NCI-H1105 (cell line): ENCODE measurements around the gene DNAH3.
"Not testable (repeated sequence)": the region's sequence is repeated elsewhere in the genome, so short reads cannot be mapped to it uniquely, and the experiment has no call there.

ENCODE experiments used
- DNase-seq: peaks from one replicate; lab custom pipeline; 2025; lab: John Stamatoyannopoulos, UW

The DNAH3 gene

GRCh38 chr16:21075252-21075651 is 75.4 kb downstream of the DNAH3 start:
- DNase-seq: no peak

- no peak for DNase-seq
These were observed 77.7 kb downstream of the DNAH3 start for GRCh38 chr16:21072976-21073375.

- no peak for DNase-seq
These were observed 78.9 kb downstream of the DNAH3 start for GRCh38 chr16:21071741-21072140.

- DNase-seq: no peak
These were observed 80.1 kb downstream of the DNAH3 start for GRCh38 chr16:21070564-21070963.

GRCh38 chr16:21069986-21070385 is 80.7 kb downstream of the DNAH3 start:
- DNase-seq: no peak

GRCh38 chr16:21064203-21064602 is 86.4 kb downstream of the DNAH3 start:
- DNase-seq: no peak

GRCh38 chr16:21063314-21063713 is 87.3 kb downstream of the DNAH3 start:
- not testable (repeated sequence) for DNase-seq

- DNase-seq: no peak
These were observed 90.6 kb downstream of the DNAH3 start for GRCh38 chr16:21060027-21060510.

GRCh38 chr16:21057875-21058274 is 92.8 kb downstream of the DNAH3 start:
- DNase-seq: no peak

GRCh38 chr16:21056396-21056795 is 94.2 kb downstream of the DNAH3 start:
- no peak for DNase-seq

- not testable (repeated sequence) for DNase-seq
These were observed 94.9 kb downstream of the DNAH3 start for GRCh38 chr16:21055738-21056137.

- DNase-seq: no peak
These were observed 97.1 kb downstream of the DNAH3 start for GRCh38 chr16:21053590-21053989.

GRCh38 chr16:21048091-21048912 is 102.3 kb downstream of the DNAH3 start:
- not testable (repeated sequence) for DNase-seq

GRCh38 chr16:21038197-21038596 is 112.4 kb downstream of the DNAH3 start:
- no peak for DNase-seq

- no peak for DNase-seq
These were observed 112.9 kb downstream of the DNAH3 start for GRCh38 chr16:21037736-21038135.

- DNase-seq: no peak
These were observed 113.5 kb downstream of the DNAH3 start for GRCh38 chr16:21037168-21037567.

- DNase-seq: no peak
These were observed 114.2 kb downstream of the DNAH3 start for GRCh38 chr16:21036471-21036870.

- DNase-seq: no peak
These were observed 116.9 kb downstream of the DNAH3 start for GRCh38 chr16:21033704-21034103.

GRCh38 chr16:21033264-21033663 is 117.4 kb downstream of the DNAH3 start:
- no peak for DNase-seq

- DNase-seq: no peak
These were observed 121.9 kb downstream of the DNAH3 start for GRCh38 chr16:21028728-21029127.

- DNase-seq: no peak
These were observed 123.8 kb downstream of the DNAH3 start for GRCh38 chr16:21026846-21027245.

GRCh38 chr16:21023509-21024202 is 127.0 kb downstream of the DNAH3 start:
- no peak for DNase-seq

- DNase-seq: no peak
These were observed 129.3 kb downstream of the DNAH3 start for GRCh38 chr16:21021316-21021715.
